GM20431 (cell line): ENCODE results near the gene CMAS.
"Not testable (repeated sequence)": the region's sequence is repeated elsewhere in the genome, so short reads cannot be mapped to it uniquely, and the experiment has no call there.

Source experiments
- in situ Hi-C: fragments of 300-500 bp; cut with MseI, MboI; formaldehyde crosslinking; loops from one replicate; pipeline ENCODE4 v1.15.0; 2020; ENCODE audit warnings: low sequenced_read_pairs; ENCODE audit not compliant: unreplicated experiment

Gene CMAS

DNA sequence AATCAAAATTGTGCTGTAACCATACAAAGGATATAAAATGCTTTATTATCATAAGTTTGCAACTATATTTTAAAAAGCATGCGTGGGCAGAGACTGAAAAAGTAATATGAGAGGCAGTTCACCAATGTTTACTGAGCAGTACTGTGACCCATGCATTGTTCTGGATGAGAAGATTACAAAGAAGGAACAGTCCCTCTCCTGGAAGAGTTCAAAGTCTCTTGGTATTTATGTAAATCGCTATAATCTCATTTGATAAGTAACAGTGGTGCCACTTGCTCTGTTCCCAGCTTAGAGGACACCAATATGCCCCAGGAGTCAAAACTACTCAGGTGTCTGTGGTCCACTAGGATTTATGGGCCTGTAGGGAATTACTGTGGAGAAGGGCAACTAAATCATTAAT is 2.1 kb upstream of the CMAS start:
- in situ Hi-C loops, result no loop called here

DNA sequence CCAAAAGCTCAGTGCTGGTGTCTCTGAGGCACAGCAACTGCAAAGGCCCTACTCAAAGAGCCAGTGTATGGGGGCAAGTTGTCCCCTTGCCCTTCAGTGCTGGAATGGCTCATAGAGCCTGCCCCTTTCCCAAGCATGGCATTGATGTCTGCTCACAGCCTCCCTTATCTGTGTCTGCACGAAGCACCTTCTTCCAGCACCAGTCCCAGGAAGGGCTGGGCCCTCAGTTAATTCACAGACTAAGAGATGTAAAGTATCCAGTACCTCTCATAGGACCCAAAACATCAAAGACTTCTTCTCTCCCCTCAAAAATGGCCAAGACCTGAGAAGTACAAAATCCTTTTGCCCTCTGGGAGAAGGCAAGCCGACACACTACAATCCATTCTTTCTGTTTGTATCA is 1.6 kb upstream of the CMAS start:
- in situ Hi-C loops, result no loop called here

DNA sequence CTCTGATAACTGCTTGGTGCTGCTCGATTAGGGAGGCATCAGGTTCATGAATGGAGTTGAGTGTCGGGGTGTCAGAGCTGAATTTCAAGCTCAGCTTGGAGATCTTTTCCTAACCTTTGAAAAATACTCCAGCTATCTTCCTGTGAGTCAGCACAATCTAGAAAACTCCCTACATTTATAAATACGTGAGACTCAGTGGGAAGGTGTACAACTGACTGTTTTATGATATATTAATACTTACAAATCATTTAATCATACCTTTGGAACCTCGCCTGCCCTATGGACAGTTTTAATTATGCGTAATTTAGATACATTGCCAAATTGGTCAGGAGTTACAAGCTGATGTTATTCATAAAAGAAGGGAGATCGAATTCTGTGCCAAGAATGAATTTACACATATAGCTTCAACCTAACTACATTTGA is 961 bp downstream of the CMAS start:
- in situ Hi-C loops, result no loop called here

DNA sequence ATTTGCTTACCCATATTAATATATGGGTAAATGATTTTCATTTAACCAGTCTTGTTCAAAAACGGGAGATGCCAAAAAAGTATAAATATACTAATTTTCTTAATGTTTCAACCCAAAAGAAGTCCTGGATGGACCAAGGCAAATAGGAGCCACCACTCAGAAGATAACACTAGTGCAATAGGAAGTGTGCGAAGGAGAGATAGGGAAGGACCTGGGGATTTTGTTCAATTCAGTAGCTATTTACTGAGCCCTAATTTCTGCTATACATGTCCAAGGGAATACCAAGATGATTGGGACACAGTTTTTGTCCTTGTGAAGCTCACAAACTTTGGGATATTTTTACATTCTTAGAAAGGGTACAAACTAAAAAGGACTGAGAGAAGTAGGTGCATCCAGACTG is 1.5 kb downstream of the CMAS start:
- in situ Hi-C loops, result no loop called here

DNA sequence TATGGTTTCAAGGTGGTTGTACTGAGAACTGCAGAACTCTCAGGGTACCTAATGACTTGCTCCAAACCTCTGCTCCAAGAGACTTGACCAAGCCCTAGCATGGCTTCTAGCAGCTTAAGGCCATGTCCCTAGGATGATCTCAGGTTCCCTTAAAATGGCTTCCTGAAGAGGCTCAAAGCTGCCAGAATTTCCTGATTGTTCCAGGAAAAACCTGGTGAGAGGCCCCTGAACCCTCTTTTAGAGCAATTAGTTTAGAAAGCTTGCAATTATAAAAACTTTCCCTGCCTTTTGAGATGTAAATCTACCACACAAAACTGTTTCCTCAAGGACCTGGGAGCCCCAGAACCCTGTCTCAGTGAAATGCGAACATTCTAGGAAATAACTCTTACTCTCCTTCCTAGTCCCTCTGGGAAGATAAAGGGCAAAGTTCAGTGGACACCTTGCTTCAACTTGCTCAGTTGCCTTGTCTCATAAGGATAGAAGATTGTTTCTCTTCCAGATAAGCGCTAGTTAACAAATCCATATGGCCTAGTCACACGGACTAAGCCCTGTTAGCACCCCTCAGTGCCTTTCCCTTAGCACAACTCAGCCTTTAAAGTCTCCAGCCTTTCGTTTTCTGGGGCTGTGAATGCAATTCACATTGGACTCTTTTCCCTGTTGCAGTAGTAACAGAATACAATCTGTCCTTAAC is 2.5 kb downstream of the CMAS start:
- in situ Hi-C loops, result no loop called here

DNA sequence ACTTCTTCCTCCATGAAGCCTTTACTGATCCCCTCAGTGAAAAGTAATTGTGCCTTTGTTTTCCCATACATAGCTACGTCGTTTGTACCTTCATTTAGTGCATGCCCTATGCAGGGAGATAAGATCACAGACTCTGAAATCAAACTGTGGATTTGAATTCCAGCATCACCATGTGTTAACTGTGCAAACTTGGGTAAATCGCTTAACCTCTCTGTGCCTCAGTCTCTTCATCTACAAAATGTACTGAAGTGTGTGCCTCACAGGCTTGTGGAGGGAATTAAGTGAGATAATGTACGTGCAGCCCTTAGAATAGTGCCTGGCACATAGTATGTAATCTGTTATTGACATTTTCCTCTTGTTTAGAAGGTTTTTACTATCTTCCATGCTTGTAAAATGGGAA is 4.1 kb downstream of the CMAS start:
- in situ Hi-C loops, result no loop called here

DNA sequence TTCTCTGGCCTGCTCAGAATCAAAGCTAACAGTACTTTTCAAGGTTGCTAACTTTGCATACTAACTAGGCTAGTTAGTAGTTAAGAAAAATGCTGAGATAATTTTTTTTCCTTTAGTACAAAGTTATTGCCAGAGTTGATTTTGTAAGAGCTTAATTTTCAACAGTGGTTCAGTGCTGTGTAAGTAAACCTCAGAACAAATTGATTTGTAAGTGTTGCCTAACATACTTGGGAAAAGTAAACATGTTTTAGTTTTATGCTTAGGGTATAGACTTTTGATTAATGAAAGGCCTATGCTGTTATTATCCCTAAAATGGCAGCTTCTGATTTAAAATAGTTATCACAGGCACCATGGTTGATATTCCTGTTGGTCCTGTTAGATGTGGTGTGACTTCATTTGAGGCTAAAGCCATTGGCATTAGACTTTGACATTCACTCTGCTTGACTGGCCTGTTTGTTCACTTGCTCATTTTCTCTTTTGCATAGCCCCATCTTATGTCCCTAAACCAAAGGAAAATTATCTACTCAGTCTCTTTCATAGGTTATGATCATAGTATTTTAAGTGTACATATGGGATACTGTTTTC is 5.2 kb downstream of the CMAS start:
- in situ Hi-C loops, result no loop called here

DNA sequence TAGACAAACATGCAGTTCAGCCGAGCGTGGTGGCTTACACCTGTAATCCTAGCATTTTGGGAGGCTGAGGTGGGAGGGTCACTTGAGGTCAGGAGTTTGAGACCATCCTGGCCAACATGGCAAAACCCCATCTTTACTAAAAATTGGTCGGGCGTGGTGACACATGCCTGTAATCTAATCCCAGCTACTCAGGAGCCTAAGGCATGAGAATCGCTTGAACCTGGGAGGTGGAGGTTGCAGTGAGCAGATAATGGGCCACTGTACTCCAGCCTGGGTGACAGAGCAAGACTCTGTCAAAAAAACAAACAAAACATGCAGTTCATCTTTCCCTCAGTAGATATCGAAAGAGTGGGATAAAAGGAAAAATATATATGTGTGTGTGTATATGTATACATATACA is 7.0 kb downstream of the CMAS start:
- in situ Hi-C loops, result not testable (repeated sequence)

DNA sequence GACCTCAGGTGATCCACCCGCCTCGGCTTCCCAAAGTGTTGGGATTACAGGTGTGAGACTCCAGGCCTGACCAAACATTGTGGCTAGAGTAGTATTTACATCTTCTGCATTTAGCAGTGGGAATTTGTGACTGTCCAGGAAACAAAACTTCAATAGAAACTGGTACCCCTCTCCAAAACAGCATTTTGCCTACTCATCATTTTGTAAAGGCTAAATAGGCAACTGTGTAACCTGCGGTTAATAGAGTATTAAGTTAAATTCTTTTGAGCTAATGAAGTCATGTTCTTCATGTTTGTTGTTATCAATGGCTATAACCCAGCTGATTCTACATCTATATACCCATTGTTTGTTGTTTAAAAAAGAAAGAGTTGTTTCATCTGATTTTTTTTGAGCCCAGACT is 8.1 kb downstream of the CMAS start:
- in situ Hi-C loops, result no loop called here

DNA sequence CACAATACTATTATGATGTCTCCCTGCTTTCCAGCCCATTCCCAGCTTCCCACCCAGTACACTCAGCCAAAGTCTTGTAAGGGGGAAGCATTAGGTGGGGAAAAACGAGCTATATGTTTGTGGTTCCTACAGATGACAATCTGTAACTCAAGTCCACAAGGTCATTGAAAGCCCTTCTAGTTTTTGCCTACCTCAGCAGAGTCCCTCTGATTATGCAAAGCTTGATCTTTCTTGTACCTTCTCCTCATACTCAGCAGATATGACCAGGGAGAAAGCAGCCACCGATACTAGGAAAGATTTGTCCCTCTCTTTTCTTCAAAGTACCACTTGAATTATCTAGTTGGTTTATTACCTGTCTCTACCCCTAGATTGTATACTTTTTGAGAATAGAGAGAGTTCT is 10.6 kb downstream of the CMAS start:
- in situ Hi-C loops, result no loop called here

DNA sequence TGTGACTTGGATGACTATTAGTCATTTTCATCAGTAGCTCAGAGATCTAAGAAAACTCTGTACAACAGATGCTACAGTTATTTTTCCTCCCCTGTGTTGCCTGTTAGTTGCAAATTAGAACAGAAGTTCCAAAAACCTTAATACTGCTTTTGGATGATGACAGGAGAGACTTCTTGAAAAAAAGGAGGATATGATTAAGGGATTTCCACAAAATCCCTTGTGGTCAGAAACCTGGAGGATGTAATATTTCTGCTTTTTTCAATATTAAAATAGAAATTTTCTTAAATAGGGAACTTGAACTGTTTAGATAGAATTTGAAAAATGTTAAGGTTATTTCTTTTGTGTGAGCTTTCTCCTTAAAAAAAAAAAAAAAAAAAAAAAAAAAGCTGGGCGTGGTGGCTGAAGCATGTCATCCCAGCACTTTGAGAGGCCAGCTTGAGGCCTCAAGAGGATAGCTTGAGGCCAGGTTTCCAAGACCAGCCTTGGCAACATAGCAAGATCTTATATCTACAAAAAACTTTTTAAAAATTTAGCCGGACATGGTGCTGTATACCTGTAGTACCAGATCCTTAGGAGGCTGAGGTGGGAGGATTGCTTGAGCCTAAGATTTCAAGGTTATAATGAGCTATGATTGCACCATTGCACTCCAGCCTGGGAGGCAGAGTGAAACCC is 14.1 kb downstream of the CMAS start:
- in situ Hi-C loops, result no loop called here

DNA sequence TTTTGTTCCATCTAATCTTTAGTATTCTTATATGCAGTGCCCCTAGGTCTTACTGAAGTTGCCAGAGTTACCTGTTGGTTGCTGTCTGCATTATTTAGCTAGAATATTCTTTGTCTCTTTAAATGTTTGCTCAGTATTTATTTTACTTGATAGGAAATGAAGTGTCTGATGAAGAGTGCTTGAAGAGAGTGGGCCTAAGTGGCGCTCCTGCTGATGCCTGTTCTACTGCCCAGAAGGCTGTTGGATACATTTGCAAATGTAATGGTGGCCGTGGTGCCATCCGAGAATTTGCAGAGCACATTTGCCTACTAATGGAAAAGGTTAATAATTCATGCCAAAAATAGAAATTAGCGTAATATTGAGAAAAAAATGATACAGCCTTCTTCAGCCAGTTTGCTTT is 18.9 kb downstream of the CMAS start:
- in situ Hi-C loops, result no loop called here

DNA sequence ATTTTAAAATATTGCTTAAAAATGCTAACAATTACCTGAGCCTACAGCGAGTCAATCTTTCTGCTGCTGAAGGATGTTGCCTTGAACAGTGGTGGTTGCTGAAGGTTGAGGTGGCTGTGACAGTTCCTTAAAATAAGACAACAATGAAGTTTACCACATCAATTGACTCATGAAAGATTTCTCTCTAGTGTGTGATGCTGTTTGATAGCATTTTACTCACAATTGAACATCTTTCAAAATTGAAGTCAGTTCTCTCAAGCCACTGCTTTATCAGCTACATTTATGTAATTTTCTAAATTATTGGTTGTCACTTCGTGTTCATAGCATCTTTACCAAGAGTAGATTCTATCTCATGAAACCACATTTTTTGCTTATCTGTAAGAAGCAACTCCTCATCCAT is 20.3 kb downstream of the CMAS start:
- in situ Hi-C loops, result no loop called here

DNA sequence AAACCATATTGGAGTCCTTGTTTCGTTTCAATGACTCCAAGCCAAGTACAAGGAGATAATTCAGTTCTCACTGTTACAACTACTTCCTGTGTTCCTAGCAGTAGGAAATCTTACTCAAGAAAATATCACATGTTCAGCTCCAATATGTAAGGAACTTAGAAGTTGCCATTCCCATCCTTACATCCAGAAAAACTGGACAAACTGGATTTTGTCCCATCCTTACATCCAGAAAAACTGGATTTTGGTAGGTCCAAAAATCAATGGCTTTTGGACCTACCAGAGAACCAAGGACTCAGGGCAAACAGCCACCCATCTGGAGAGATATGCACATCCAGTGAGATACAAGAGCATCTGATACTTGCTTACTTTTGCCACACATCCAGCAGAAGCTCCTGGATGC is 23.8 kb downstream of the CMAS start:
- in situ Hi-C loops, result no loop called here

DNA sequence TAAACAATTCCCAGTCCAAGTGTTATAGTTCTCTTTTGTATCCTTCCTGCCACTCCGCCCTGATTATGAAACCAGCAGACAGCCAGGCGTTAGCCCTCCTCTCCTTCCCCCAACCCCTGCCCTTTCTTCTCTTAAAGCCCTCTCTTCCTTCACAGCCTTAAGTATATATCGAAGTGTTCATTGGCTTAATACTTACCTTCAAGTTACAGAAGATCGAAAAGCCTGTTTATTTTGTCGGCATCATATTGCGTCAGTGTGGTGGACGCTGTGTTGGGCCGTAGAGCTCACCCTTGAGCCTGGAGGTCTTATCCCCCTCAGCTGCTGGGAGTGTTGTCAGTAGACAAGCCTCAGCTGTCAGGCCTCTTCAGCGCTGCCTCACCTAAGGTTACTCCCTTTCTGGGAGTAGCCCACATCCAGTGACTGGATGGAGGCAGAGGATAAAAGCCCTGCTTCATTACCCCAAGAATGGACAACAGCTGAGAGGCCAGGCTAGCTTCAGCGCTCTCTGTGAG is 36.2 kb downstream of the CMAS start:
- in situ Hi-C loops, result loop anchor here (25.0 kb wide), 1 partner anchor 355 kb away; no protein-coding TSS in a partner anchor

DNA sequence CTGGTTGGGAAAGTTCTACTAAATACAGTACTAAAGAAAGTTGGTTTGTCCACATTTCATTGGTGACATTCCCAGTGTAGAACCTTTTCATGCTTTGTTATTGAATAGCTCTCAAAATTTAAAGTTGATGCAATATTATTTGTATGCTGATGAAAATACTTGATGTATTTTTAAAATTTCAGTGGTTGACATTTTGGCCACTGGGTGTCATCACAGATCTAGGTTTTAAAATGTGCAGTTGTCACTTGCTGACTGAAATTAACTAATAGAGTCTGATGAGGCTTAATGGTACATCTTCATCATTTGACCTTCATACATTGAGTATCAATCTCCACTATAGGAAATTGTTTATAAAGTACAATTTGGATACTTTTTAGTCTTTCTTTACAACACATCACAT is 37.1 kb downstream of the CMAS start:
- in situ Hi-C loops, result loop anchor here (25.0 kb wide), 1 partner anchor 354 kb away; no protein-coding TSS in a partner anchor

DNA sequence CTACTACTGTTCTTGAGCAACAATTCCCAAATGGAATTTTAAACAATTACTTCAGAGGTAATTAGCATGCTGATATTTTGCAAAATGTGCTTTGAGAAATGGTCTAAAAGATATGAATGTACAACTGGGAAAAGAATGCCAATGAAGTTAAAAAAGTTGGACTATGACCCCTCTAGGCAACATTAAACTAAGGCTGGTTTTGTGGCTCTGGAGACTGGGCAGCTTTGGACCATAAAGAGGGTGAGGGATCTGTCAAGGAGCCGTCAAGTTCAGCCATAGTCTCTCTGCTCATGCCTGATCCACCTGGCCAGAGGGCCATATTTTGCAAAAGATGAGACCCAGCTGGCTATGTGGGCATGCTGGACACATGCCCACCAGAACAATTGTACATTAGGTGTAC is 38.8 kb downstream of the CMAS start:
- in situ Hi-C loops, result loop anchor here (25.0 kb wide), 1 partner anchor 352 kb away; no protein-coding TSS in a partner anchor

DNA sequence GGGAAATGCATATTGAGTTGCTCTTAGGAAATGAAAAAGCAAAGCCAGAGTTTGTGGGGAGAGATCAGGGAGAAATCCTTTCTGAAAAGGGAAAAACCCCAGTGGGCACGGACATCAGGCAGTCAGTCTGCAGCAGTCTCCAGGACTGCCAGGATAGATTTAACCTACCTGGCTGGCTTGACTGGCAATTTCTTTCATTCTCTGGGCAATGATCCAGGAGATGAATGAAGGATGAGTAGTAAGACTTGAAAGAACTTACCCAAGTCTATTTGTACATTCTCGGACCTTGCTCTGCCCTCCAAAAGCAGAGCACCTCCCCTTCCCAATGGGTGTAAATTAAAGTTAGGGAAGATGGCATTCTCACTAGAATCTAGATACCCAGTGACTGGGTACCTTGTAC is 42.9 kb downstream of the CMAS start:
- in situ Hi-C loops, result loop anchor here (25.0 kb wide), 1 partner anchor 348 kb away; no protein-coding TSS in a partner anchor

DNA sequence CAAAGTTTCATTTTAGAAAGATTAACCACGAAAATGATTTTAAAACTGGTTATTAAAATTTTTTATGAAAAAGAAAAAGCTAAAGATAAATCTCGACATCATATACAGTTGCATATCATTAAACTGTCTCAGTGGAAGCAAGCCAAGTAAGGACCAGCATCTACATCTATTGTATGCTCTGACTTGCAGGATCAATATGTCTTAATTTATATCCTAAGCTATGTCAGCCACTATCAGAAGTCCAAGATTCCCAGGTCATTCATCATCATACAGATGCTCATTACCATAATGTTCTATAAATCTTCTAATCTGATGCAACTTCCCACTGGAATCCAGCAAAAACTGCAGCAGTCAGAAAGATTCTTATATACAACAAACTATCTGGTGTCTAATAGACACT is 43.5 kb downstream of the CMAS start:
- in situ Hi-C loops, result loop anchor here (25.0 kb wide), 1 partner anchor 348 kb away; no protein-coding TSS in a partner anchor

DNA sequence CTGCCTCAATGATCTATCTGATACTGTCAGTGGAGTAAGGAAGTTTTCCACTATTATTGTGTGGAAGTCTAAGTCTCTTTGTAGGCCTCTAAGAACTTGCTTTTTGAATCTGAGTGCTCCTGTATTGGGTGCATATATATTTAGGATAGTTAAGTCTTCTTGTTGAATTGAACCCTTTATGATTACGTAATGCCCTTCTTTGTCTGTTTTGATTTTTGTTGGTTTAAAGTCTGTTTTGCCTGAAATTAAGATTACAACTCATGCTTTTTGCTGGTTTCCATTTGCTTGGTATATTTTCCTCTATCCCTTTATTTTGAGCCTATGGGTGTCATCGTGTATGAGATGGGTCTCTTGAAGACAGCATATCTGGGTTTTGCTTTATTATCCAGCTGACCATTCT is 53.0 kb downstream of the CMAS start:
- in situ Hi-C loops, result loop anchor here (25.0 kb wide), 1 partner anchor 338 kb away; no protein-coding TSS in a partner anchor
